ENCODE results near the gene TCF4.

The TCF4 gene

GRCh38 chr18:55577812-55578539 lies 10.0 kb downstream of the TCF4 start:
- no peak for TF ChIP-seq CTCF (IDR thresholded peaks at IDR 0.05)
- no peak for DNase-seq (ENCODE audit: low spot score)
- no peak overlapping the region for H3K4me3 ChIP-seq
- H3K27ac ChIP-seq = no peak overlapping the region

GRCh38 chr18:55576001-55576400 lies 12.0 kb downstream of the TCF4 start:
- DNase-seq (ENCODE audit: low spot score) = no peak
- Histone ChIP-seq H3K4me3 (no peak overlapping the region), H3K27ac (no peak overlapping the region)
- TF ChIP-seq CTCF (IDR thresholded peaks at IDR 0.05) = no peak

GRCh38 chr18:55575066-55575465 lies 12.9 kb downstream of the TCF4 start:
- H3K27ac ChIP-seq = no peak overlapping the region
- no peak overlapping the region for H3K4me3 ChIP-seq
- TF ChIP-seq CTCF (IDR thresholded peaks at IDR 0.05) = no peak
- no peak for DNase-seq (ENCODE audit: low spot score)

- no peak overlapping the region for H3K27ac ChIP-seq
- DNase-seq (ENCODE audit: low spot score) = no peak
Observed at GRCh38 chr18:55573386-55573785, 14.6 kb downstream of the TCF4 start.

GRCh38 chr18:55570966-55571365 lies 17.0 kb downstream of the TCF4 start:
- DNase-seq (ENCODE audit: low spot score) = no peak
- no peak for TF ChIP-seq CTCF (IDR thresholded peaks at IDR 0.05)
- no peak overlapping the region for H3K27ac ChIP-seq
- no peak overlapping the region for H3K4me3 ChIP-seq

More at GRCh38 chr18:55573386-55573785, 14.6 kb downstream of the TCF4 start:
- no peak overlapping the region for H3K4me3 ChIP-seq
- TF ChIP-seq CTCF (IDR thresholded peaks at IDR 0.05) = no peak

GRCh38 chr18:55566456-55566935 lies 21.5 kb downstream of the TCF4 start:
- no peak for TF ChIP-seq CTCF (IDR thresholded peaks at IDR 0.05)
- H3K27ac ChIP-seq = no peak overlapping the region
- DNase-seq (ENCODE audit: low spot score) = no peak
- no peak overlapping the region for H3K4me3 ChIP-seq

GRCh38 chr18:55559739-55560138 lies 28.3 kb downstream of the TCF4 start:
- no peak overlapping the region for H3K27ac ChIP-seq
- no peak for TF ChIP-seq CTCF (IDR thresholded peaks at IDR 0.05)
- no peak for DNase-seq (ENCODE audit: low spot score)
- no peak overlapping the region for H3K4me3 ChIP-seq

Data from coronary artery (tissue), 2 donors.